CD4-positive, alpha-beta T cell treated with Interleukin-6 at 100 ng/mL for 8 hours (primary cell): ENCODE data around the gene GPR108.
"Not testable (repeated sequence)": the region's sequence is repeated elsewhere in the genome, so short reads cannot be mapped to it uniquely, and the experiment has no call there.

Experiments used
- DNase-seq: peaks from one replicate; pipeline ENCODE4 v3.0.0-alpha.2; 2020; ENCODE audit warnings: mixed read lengths, low spot score

GPR108 gene

GRCh38 chr19:6737284-6737872, at the start of gene GPR108:
TSS of gene GPR108 (minus strand) at chr19:6737580. CDS start at chr19:6737576, 4 bp downstream.
- DNase-seq: peak; percentile 100

GRCh38 chr19:6779206-6779605, 41.8 kb upstream of the GPR108 start:
- no peak for DNase-seq

GRCh38 chr19:6778386-6778785, 41.0 kb upstream of the GPR108 start:
- no peak for DNase-seq

GRCh38 chr19:6777434-6777833, 40.1 kb upstream of the GPR108 start:
- no peak for DNase-seq

GRCh38 chr19:6776999-6777398, 39.6 kb upstream of the GPR108 start:
- no peak for DNase-seq

GRCh38 chr19:6776045-6776444, 38.7 kb upstream of the GPR108 start:
- not testable (repeated sequence) for DNase-seq

GRCh38 chr19:6774821-6775707, 37.7 kb upstream of the GPR108 start:
- DNase-seq: no peak

- DNase-seq: peak; percentile 52
These were observed 36.0 kb upstream of the GPR108 start for GRCh38 chr19:6773323-6773931.

- no peak for DNase-seq
These were observed 35.5 kb upstream of the GPR108 start for GRCh38 chr19:6772866-6773322.

- peak; percentile 89 for DNase-seq
These were observed 34.9 kb upstream of the GPR108 start, which contains the start of gene VAV1 for GRCh38 chr19:6772028-6772865. TSS of gene VAV1 (plus strand) at chr19:6772708. CDS start at chr19:6772808, 100 bp downstream.

GRCh38 chr19:6771648-6772027, 34.3 kb upstream of the GPR108 start:
- DNase-seq: not testable (repeated sequence)

GRCh38 chr19:6769006-6769619, 31.7 kb upstream of the GPR108 start:
- DNase-seq: no peak

GRCh38 chr19:6768236-6768785, 30.9 kb upstream of the GPR108 start:
- no peak for DNase-seq

- peak; percentile 96 for DNase-seq
These were observed 30.2 kb upstream of the GPR108 start, which contains the start of gene SH2D3A for GRCh38 chr19:6767357-6768235. TSS of gene SH2D3A (minus strand) at chr19:6767435. CDS start at chr19:6763748, 3,687 bp downstream.

GRCh38 chr19:6767081-6767356, 29.6 kb upstream of the GPR108 start:
- DNase-seq: no peak

GRCh38 chr19:6766357-6767080, 29.1 kb upstream of the GPR108 start:
- DNase-seq: no peak

GRCh38 chr19:6765738-6766356, 28.5 kb upstream of the GPR108 start:
- peak; percentile 32 for DNase-seq

GRCh38 chr19:6762253-6762797, 24.9 kb upstream of the GPR108 start:
- DNase-seq: not testable (repeated sequence)
